ENCODE measurements around the gene SEZ6.
A peak's percentile ranks its signal among the peaks of the same experiment; 100 is the strongest.

SEZ6 gene, protein sequence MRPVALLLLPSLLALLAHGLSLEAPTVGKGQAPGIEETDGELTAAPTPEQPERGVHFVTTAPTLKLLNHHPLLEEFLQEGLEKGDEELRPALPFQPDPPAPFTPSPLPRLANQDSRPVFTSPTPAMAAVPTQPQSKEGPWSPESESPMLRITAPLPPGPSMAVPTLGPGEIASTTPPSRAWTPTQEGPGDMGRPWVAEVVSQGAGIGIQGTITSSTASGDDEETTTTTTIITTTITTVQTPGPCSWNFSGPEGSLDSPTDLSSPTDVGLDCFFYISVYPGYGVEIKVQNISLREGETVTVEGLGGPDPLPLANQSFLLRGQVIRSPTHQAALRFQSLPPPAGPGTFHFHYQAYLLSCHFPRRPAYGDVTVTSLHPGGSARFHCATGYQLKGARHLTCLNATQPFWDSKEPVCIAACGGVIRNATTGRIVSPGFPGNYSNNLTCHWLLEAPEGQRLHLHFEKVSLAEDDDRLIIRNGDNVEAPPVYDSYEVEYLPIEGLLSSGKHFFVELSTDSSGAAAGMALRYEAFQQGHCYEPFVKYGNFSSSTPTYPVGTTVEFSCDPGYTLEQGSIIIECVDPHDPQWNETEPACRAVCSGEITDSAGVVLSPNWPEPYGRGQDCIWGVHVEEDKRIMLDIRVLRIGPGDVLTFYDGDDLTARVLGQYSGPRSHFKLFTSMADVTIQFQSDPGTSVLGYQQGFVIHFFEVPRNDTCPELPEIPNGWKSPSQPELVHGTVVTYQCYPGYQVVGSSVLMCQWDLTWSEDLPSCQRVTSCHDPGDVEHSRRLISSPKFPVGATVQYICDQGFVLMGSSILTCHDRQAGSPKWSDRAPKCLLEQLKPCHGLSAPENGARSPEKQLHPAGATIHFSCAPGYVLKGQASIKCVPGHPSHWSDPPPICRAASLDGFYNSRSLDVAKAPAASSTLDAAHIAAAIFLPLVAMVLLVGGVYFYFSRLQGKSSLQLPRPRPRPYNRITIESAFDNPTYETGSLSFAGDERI

DNA sequence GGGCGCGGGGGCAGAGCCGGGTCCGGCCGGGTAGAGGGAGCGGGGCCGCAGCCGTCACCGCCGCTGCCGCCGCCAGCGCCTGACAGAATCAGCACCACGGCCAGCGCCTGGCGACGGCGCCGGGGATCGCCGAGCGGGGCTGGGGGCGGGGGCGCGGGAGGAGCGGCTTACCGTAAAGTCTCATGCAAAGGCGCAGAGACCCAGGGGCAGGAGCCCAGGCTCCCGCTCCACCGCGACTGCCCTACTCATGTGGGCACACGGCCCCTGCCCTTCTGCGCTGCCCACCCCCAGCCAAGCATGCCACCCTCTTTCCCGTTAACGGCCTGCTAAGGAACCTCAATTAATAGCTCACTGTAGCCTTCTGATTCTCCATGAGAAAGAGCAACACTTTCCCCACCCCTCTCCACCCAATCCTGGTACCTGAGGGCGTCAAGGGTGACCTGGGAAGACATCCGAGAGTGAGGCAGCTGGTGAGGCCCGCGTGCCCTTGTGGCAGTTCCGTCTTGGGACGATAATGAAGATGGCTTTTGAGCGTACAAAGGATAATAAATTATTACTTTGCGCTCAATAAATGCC, at the start of gene SEZ6:
SEZ6 (minus strand) TSS at position 98 of the 576 bp plus-strand sequence. CDS start 164 bp downstream, outside the sequence.
- peak; percentile 25 to 56 (median 38) for DNase-seq

DNA sequence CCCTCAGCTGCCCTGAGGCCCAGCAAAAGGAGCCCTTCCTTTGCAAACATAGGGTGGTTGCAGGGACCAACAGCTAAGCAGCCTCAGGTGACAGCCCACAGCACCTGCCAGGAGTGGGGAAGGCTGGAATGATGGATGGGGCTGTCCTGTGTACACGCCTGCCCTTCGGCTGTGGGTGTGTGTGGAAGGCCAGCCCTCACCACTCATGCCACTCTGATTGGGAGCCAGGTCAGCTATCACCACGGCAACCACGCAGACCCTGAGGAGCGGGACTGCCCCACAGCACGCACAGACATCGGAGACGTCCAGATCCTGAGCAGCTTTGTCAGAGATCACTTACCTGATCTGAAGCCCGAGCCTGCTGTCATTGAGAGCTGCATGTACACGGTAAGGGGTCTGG, 49.0 kb upstream of the SEZ6 start:
- no peak for DNase-seq

DNA sequence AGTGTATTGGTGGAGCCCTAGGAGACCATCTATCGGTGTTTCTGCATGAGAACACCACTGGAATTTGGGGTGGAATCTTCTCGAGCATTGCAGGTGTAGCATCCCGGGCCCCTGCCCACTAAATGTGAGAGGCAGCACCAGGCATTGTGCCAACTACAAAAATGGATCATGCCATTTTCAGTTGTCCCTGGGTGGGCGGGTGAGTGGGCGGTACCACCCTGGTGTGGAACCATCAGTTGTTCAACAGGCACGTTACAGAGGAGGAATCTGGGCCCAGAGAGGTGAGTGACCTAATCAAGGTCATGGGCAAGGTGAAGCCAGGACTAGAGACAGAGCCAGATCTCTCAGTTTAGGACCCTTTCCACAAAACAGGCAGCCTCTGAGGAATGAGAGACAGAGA, 45.9 kb upstream of the SEZ6 start:
- DNase-seq, result no peak

DNA sequence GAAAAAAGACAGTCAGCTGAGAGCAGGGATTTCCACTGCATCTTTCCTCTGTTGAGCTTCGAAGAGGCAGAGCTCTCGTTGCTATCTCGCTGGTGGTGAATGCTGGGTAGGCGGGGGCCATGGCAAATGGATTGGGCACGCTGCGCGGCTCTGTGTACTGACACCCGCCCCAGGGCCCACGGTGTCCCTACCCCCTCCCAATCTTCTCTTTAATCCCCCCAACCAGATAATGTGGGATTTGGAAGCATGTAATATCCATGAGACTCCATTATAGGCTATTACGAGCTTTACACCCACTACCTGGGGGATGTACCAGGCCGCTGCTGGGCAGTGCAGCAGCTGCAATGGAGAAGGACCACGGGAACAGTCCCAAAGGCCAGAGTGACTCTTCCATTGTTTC, 45.4 kb upstream of the SEZ6 start:
- no peak for DNase-seq

DNA sequence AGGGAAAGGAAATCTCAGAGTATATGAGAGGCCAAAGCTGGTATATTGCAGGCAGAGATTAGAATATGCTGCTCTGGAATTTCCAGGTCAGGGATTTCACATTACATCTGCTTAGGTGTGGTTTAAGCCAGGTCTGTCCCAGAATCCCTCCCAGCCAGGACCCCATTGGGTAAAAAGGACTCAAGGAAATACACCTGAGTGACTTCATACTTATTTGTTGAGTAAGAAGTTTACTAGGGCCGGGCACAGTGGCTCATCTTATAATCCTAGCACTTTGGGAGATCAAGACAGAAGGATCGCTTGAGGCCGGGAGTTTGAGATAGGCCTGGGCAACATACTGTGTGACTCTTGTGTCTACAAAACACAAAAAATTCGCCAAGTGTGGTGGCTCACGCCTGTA, 44.3 kb upstream of the SEZ6 start:
- no peak for DNase-seq

DNA sequence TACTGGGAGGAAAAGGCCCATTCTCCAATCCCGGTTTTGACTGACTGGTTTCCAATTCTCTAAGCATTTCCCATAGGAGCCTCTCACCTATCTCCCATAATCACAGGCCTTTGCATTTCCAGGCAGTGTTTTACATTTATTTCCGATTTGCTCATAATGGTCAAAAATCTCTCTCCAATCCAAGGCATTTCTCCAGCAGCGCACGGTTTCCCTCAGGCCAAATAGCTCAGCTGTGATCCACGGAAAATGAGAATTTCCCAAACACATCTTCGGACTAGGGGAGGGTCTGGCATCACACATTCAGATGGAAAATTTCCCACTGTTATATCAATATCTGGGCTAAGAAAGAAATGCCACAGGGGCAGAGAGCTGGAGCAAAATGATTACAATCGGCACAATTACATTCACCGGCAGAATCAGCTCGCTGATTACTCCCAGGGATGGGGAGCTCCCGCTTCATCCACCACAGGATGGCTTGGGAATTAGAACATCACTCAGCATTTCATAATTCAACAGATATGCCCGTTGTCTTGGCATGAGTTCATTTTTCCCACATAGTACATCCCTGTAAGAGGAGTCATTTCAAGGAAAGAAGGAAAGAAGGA, 43.8 kb upstream of the SEZ6 start:
- no peak for DNase-seq

DNA sequence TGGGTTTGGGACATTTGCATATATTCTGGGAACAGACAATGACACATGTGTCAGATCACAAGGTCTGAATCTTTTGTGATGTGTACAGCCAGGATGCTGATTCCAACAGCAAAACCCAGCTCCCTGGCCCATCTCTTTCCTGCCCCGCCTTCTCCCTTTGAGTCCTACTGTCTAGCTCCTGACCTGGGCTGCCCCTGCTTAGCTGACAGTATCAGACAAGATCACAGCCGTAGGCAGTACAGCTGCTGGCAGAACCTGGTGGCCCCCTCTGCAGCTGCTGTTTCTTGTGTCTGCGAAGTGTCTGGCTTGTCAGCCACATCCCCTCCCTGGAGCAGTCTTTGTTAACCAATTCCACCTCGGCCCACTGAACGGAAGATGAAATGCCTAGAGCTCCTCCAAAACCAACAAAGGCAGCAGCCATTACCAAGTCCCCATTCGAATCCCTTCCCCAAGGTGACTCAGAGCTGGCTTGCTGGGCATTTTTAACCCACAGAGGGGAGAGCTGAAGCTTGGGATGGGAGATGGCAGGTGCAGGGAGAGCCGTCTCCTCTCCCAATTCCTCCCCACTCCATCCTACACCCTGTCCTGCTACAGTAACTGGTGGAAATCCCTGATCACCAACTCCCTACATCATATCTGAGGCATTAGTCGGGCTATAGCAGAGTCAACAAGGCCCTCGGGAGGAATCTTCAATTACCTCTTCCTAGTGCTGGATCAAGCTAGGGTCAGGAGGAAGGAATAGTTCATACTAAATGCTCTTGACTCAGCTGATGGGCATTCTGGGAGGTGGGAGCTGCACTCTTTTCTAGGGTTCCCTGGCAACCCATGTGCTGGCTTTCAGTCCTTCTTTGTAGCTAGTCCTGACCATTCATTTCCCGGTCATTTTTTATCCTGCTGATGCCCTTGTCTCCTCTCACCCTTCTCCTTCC, 42.9 kb upstream of the SEZ6 start:
- no peak for DNase-seq

DNA sequence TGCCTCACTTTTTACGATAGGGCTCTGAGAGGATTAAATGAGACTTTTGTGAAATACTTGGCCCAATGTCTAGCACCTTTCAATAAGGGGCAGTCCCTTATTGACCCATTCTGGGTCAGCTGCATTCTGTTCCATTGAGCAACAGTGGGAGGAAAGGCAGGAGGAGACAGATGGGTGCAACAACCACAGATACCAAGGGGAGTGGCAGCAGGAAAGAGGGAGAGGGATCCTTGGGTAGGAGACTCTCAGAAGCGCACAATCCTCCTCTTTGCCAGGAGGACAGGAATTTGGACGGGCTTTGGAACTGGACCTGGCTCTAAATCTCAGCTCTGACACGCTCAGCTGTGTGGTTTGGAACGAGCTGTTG, 40.6 kb upstream of the SEZ6 start:
- DNase-seq, result no peak

DNA sequence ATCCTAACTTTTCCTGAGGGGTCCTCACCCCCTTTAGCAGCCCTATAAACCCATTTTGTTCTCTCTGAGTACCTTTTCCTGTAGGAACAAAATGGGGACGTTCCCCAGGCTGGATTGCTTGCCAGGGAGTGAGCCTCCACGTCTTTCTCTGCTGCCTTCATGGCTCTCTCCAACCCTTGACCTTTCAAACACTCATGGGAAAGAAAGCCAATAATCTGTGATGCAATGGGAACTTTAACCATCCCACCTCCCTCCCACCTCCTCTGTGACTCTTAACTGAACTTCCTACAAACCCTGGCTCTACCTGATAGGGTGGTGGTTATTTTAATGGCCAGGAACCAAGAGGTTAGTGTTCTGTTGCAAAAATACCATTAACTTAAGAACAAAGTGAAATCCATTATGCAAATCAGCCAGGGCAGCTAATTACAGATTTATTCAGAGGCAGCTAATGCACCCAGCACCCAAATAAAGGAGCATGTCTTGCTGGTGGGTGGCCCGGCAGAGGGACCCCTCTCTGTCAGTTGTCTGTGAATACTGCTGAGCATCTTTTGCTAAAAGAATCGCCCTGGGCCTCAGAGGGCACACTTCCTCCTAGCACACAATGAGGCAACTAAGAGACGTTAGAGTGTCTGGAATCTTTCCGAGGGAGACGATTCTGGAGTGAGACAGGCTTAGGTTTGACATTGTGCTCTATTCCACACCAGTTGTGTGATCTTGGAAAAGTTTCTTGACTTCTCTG, 40.1 kb upstream of the SEZ6 start:
- DNase-seq, result no peak

DNA sequence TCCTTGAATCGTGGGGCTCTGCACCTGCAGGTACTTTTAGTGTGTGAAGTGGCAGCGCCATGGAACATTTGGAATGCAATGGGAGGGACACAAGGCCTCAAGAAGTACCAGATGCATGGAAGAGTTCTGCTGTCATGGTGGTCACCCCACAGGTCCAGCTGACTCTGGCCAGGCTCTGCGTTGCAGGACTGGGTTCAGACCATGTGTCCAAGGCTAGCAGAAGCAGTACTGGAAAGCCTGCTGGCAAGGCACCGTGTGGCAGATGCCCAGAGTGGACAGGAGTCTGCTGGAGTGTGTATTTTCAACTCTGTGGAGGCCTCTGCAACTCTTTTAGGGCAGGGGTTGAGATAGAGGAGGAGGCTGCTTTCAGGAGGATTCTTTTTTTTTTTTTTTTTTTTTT, 39.2 kb upstream of the SEZ6 start:
- no peak for DNase-seq

DNA sequence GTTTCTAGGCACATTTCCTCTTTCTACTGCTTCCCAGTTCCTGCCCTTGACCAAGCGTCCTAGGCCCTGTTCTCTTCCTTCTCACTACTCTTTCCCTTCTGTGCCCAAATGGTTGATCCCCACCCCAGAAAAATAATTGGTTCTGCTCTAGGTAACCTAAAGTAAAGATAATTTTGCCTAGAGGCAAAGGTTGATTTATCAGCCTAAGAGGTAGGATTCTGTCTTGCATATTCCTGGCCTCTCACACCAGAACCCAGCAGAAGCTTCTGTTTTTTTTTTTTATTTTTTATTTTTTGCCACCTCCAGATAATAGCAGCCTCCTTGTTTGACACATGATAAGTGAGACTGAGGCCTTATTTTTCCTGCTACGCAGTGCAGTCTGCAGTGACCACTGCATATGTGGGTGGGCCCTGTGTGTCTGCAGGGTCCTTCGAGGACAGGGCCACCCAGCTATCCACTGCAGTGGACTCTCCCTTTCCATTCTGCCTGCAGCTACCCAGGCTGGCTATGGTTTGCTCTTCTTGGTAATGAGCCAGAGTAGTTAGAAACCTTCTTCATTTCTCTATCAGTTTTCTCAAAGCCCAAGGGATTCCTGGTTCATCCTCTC, 37.8 kb upstream of the SEZ6 start:
- no peak for DNase-seq

DNA sequence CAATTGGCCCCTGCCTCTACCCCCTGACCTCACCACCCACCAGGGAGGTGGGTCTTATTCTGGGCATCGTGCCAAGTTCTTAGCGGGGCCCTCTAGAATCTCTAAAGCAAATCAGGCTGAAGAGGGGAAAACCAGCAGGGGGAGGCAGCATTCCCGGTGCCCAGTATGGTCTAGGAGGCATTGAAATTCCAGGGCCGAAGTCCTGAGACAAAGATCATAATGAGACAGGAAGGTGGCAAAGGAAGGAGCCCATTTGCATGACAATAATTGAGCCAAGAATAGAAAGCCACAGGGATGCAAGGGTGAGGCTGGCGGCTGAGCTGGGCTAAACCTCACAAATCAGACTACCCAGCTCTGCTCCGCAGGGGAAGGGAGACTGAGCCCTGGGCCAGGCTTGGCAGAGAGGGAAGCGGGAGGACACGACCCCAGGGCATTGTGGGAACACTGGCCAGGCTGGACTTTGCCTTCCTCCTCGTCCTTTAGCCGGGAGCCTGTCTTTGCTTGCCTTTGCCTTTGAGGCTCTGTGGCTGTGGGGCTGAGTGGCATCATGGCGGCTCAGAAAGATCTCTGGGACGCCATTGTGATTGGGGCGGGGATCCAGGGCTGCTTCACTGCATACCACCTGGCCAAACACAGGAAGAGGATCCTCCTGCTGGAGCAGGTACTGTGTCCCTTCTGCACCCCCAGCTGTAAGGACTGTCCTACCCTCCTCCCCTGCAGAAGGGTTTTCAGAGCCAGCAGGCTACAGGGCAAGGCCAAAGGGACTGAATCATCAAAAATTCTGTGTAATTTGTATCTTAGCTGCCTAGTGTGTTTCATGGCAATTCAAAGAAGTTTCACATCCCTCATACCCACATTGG, 37.1 kb upstream of the SEZ6 start, which contains the start of gene PIPOX:
PIPOX (plus strand) TSS at position 463 of the 860 bp plus-strand sequence; CDS start at position 548, 85 bp downstream.
- DNase-seq, result no peak

DNA sequence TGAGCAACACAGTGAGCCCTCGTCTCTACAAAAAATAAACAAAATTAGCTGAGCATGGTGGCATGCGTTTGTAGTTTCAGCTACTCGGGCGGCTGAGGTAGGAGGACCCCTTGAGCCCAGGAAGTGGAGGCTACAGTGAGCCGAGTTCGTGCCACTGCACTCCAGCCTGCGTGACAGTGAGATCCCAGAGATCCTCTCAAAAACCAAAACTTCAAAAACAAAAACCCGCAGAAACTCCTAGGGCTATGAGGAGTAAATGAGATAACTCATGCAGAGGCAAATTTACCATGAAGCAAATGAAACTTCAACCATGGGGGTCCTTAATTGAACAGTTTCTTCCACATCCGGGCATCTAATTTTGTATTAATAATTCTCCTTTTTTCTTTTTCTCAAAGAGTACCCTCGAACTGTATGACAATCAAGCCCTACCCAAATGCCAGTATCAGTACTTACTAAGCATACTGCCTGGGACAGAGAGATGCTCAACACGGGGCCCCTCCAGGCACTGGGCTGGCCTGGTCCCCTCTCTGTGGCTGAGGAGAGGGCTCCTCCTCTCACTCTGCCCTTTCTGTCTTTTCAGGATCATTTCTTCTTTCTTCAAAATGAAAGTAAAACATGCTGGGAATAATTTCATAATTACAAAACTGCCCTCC, 36.3 kb upstream of the SEZ6 start:
- DNase-seq, result no peak

DNA sequence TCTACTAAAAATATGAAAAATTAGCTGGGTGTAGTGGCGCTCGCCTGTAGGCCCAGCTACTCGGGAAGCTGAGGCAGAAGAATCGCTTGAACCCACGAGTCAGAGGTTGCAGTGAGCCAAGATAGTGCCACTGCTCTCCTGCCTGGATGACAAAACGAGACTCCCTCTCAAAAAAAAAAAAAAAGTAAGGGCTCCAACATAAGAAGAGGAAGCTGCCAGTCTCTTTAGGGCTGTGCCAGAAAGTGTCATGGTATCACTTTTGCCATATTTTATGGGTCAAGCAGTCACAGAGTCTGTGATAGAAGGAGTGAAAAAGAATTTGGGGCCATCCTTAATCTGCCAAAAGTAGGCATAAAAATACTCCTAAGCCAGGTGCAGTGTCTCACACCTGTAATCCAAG, 35.7 kb upstream of the SEZ6 start:
- DNase-seq, result no peak

DNA sequence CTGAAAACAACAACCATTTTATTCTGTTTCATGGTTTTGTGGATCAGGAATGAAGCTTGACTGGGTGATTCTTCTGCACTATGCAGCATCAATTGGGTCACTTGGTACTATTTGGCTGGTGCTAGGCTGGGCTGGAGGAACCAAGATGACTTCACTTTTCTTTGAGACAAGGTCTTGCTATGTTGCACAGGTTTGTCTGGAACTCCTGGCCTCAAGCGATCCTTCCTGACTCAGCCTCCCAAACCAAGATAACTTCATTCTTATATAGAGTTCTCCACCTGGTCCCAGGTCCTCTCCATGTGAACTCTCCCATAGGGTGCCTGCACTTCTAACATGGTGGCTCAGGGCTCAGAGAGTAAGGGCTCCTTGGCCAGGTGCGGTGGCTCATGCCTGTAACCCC, 35.3 kb upstream of the SEZ6 start:
- DNase-seq, result no peak

DNA sequence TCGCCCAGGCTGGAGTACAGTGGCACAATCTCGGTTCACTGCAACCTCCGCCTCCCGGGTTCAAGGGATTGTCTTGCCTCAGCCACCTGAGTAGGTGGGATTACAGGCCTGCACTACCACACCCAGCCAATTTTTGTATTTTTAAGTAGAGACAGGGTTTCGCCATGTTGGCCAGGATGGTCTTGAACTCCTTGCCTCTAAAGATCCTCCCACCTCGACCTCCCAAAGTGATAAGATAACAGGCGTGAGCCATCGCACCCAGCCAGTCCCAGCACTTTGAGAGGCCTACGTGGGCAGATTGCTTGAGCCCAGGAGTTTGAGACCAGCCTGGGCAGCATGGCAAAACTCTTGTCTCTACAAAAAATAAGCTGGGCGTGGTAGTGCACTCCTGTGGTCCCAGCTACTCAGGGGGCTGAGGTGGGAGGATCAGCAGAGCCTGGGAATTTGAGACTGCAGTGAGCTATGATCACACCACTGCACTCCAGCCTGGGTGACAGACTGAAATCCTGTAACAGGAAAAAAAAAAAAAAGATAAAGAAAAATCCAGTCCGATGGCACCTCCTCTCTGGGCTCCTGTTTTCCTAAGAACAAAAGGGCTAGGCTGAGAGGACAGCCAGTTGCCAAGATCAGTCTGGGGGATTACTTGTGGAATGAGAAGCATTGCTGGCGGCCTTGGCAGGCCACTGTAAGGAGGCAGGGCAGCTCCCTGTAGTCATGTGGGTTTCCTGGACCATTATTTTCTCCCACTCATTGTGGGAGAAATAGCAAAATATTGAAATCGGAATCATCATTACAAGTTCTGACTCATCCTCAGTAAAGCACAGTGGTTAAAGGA, 34.1 kb upstream of the SEZ6 start:
- DNase-seq, result no peak

DNA sequence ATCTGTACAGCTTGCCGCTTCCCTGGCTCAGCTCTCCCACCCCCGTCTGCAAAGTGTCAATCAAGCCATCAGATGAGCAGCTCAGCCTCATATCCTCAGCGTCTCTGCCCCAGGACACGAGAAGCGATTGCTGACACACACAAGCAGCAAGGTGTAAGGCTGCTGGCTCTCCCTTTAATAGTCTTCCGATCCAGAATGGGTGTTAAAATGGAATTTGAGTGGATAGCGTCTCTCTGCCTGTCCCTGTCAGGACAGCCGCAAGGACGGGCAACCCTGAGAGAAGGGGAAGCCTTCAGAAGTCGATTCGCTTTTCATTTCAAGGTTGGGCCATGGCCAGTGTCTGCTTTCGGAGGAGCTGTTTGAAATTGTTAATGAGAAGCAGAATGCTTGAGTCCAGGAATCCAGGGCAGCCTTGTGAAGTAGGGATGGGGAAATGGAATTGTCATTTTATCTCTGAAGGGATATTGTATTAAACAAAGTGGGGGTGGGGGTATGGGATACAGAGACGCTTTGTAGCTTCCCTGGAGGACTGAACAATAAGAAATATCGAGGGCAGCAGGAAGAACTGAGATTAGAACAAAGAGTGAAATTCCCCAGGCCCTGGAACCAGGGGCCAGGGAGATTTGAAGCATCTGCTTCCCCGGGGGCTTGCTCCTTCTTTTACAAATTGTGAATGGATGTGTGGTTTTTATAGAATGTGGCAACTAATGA, 32.4 kb upstream of the SEZ6 start:
- no peak for DNase-seq

DNA sequence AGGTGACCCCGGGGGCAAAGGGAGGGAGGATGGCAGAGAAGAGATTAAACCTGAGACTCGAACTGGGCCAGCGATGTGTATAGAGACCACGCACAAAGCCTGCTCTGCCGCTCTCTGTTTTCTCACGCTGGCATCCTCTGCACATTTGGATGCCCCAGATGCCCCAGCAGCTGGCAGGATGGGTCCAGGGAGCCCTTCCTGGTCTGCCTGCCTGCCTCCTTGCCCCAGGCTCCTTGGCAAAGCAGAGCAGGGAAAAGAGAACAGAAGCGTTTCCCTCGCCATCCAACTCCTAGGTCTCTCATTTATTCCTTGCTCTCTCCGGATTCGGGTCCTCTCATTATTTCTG, 31.9 kb upstream of the SEZ6 start:
- DNase-seq, result no peak
